GM19467 (cell line): ENCODE measurements around the gene HID1.
"Not testable (repeated sequence)": the region's sequence is repeated elsewhere in the genome, so short reads cannot be mapped to it uniquely, and the experiment has no call there.

ENCODE experiments used
- ATAC-seq: cut with Tn5 transposase; IDR thresholded peaks from one replicate; pipeline ENCODE4 v1.9.1; 2021; ENCODE audit warnings: mild to moderate bottlenecking, moderate library complexity; ENCODE audit not compliant: unreplicated experiment

Gene HID1

DNA sequence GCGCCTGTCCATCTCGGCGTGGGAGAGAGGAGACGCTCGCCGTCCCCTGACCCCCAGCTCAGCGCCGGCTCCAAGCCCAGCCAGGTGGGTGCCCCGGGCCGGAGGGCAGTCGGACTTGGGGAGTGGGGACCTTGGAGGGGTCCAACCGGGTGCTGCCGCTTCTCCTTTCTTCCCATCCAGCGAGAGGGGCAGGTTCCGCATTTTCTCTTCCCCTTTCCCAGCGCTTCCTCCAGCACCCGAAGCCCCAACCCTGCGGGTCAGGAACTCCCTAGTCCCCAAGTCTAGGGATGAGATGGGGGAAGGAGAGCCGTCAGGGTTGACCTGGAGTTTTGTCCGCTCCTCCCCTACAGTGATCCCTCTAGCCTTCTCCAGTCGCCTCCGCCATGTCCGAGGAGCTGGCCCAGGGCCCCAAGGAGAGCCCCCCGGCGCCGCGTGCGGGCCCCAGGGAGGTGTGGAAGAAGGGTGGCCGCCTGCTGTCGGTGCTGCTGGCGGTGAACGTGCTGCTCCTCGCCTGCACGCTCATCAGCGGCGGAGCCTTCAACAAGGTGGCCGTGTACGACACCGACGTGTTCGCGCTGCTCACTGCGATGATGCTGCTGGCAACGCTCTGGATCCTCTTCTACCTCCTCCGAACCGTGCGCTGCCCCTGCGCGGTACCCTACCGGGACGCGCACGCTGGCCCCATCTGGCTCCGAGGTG, 48.2 kb downstream of the HID1 start, which contains the start of gene OTOP2:
TSS of gene OTOP2 (plus strand) at position 24 of the 699 bp plus-strand sequence. CDS start at position 384, 360 bp downstream.
- ATAC-seq, result no peak

DNA sequence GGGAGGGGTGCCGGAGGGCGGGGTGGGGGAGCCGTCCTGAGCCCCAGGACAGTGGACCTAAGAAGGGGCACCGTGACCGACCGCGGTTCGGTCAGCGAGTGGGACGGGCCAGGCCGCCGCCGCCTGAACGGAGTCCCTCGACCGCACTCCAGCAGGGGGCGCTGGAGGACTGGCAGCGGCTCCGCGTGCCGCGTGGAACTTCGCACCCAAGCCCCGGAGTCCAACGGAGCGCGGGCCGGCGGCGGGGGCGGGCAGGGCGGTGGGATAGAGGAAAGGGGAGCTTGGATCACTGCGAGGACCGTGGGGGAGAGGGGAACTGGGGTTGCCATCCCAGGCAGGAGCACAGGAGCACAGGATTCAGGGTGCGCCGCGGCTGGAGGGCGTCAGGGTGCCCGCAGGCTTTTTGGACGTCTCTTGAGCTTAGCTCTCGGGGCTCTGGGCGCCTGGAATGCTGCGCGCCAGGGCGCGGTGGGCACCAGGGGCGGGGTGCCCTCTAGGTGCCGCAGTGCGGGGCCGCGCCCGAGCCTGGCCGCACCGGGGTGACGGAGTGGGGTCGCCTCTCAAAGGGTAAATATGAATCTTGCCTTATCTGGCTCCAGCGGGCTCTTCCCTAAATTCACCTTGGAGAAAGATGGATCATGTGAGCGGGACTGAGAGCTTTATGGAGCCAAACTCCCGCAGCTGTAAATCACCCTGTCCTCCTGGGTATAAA, 48.9 kb downstream of the HID1 start:
- ATAC-seq, result no peak

DNA sequence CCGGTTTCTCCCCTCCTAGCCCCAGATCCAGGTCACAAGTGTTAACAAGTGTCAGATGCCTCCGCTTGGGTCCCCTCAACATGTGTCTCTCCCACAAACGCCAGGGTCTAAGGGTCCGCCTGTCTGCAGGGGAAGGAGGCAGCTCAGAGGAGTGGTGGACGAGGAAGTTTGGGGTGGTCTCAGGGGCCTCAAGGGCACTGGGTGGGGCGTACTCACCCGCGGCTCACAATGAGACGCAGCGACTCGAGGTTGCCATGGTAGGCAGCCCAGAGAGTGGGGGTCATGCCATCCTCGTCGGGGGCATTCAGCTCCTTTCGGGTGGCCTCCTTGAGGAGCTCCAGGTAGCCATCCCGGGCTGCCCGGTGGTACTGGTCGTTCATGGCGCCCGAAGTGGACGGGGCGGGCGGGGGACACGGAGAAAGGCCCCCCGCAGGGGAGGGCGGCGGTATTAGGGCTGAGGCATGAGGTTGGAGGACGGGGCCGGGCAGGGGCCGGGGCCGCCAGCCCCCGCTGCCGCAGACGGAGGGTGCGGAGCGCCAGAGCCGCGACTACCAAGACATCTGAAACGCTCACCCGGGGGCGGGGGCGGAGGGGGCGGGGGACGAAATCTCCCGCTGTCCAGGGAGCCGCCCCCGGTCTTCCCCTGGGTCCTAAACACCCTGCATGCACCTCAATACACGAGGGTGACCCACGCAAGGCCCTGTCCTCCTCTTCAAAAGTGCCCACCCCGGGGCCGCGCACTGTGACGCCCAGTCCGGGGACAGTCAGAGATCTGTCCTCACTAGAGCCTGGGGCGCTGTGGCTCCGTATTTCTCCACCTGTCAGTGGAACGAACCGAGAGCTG, 49.6 kb downstream of the HID1 start, which contains the start of gene USH1G:
TSS of gene USH1G (minus strand) at position 562 of the 844 bp plus-strand sequence. CDS start at position 380, 182 bp downstream.
- no peak for ATAC-seq

DNA sequence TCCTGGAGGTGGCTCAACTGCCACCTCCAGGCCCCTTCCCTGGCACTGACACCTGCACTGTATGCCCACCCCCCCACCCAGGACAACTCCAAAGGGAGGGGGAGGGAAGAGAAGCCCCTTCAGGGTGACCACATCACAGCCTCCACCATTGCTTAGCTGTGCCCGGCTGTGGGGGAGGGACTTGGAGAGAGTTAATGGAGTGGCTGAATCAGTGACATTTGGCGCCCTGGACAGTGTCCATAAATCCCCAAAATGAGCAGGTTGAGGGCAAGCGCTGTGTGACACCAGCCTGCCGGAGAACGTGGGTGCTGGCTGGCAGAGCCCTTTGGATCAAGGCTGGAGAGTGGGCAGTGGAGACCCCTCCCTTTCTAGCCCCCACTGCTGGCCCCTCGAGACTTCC, 50.4 kb downstream of the HID1 start:
- ATAC-seq, result no peak

DNA sequence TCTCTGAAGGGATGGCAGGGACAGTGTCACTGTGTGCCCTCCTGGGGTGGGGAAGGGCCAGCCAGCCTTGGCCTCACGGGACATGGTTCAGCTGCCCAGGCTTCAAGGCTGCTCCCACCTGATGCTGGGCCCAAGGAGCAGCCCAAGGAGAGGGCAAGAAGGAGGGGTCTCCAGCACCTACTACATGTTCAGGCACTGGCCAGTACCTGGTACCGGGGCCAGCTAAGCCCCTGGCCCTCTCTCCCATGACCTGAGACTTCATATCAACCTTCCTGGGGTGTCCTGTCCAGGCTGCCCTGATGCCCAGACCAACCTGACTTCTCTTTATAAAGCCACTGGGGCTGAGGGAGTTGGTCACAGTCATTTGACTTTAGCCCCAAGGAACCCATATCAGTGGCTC, 50.8 kb downstream of the HID1 start:
- no peak for ATAC-seq

DNA sequence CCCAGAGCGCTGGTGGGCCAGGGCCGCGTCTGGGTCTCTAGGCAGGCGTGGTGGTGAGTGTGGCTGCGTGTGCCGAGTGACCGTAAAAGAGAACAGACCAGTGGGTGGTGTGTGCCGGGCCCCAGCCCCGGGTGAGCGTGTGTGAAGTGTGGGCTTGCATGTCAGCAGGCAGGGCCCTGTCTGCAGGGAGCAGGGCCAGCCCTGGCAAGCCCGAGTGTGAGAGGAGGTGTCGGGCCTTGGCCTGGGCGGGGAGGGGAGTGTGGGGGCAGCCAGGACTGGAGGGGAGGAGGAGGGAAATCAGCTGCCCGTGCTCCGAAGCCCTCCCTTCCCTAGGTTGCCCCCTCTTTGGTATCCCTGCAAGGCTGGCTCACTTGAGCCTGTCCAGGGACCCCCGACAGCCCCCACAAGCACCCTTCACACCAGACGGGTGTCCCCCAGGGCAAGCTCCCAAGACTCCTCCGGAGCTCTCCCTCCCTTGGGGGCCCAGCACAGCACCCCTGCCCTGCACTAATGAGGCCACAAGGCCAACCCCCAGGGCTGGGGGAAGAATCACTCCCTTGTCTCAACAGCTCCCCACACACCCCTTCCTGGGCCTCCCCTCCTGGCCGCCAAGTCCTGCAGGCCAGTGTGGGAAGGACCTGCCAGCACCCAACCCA, 51.4 kb downstream of the HID1 start:
- ATAC-seq, result no peak

DNA sequence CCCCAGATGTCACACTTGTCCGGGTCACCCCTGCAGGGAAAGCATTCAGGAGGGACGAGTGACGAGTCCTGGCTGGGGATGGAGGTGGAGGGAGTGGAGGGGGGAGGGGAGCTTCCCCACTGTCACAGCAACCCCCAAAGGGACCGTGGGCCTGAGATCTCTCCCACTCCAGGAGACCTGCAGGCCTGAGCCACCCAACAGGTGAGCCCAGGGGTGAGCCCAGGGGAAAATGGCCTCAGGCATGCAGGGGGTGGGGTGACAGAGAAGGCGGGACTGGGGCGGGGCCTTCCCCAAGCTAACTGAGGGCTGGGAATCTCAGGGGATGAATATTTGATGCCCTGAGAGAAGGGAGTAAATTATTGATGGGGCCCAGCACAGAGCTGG, 51.9 kb downstream of the HID1 start:
- no peak for ATAC-seq

DNA sequence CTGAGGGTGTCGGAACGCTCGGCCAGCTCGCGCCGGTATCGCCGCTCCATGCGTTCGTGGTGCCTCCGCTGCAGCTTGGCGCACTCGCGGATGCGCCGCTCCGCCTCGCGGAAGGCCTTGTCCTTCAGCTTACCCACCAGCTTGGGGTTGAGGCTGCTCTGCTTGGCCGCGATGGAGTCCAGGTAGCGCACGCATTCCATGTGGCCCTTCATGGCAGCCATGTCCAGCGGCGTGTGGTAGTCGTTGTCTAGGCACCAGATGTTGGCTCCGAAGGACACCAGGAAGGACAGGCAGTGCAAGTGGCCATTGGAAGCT, 52.3 kb downstream of the HID1 start:
- no peak for ATAC-seq

DNA sequence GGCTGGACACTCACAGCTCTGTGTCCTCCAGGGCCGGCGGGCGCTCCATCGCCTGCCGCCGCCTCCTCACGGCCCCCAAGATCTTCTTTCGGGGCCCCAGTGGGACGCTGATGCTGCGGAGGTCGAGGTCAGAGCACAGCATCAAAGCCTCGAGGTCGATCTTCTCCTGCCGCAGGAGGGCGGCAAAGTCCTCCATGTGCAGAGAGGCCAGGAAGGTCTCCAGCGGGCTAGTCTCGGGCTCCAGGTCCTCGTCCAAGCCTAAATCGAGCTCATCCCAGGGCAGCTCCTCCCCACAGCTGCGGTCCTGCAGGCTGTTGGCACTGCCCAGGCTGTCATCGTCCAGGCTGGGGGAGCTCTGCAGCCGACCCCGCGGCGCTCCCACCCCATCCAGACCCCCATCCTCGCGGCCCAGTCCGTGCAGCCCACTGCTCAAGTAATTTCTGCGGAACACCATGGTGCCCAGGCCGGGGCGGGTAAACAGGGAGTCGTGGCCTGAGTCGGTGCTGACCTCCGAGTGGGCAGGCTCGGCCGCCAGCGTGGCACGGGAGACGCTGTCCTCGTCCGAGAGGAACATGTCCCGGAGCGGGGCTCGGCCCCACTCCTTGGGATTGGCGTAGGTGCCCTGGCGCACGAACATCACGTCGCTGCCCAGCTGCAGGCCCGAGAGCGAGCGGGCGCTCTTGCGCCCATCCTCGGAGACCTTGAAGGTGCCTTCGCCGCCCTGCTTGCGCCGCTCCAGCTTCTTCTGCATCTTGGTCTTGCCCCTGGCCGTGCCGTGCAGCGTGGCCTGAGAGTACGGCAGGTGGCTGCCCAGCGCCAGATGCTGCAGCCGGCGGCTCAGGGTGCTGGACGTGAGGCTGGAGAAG, 52.9 kb downstream of the HID1 start:
- ATAC-seq, result no peak

DNA sequence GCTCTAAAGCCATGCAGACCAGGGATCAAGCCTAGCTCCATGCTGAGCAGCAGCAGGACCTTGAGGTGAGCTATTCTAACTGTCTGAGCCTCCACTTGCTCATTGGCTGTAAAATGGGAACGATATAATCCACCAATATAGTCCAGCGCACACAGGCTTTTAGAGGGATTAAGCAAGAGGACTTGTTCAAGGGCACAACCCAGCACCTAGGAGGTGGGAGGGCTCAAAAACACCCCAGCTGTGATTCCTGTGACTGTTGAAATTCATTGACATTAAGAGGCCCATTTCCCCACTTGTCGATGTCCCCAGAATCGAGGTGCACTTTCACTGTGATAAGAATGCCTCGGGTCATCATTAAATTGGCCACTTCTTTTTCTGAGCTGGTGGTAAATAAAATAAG, 53.7 kb downstream of the HID1 start:
- ATAC-seq, result no peak

DNA sequence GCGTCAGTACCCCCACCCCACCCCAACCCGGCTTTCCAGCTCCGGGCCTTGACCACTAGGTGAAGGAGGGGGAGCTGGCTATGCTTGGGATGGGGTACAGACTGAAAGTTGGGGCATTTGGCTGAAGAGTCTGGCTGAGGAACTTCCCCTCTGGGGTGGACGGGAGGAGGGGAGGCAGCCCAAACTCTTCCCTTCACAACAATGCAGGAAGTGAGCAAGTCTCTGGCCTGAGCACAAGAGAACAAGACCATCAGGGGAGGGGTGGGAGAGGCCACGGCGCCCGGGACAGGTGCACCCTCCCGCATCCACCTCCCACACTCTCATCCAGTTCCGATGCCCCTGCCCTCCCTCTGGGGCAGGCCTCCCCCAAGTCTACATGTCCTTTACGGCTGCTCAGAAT, 55.1 kb downstream of the HID1 start:
- no peak for ATAC-seq

DNA sequence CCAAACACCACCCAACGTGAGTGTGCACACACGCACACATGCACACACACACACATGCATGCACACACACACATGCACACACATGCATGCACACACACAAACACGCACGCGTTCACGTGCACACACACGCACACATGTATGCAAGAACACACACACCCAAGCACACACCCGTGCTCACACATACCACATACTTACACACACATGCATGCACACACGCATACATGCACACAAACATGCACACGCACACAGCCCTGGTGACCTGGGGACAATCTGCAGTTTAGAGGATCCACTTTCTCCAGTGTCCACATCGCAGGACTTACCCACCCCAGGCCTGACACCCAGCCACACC, 55.7 kb downstream of the HID1 start:
- ATAC-seq, result no peak

DNA sequence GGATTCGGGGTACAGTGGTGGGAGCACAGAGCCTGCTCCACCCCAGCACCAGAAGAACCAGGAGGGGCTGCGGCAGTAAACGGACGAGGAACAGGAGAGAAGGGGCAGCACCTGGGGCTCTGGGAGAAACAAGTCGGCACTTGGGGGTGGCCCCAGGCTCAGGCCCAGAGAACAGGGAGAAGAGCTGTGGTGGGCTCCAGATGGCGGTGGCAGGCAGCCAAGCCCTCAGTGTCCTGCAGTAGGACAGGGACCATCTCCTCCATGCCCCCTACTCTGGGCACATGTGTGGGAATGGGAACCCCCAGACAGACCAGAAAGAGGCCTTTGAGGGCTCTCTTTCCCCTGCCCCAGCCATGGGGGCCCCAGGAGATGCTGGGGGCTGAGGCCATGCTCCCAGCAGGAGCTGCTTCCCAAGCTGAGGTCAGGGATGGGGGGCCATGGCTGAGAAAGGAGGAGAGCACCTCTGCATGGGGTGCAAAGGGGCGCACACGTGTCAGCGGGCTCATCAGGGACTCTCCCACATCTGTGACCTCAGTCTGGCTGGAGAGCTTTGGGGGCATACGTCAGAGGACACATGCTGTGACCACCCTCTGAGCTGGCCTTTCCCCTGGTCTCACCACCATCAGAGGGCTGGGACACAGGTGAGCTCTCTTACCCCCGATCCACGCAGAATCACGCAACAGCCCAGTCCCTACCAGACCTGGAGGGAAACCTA, 56.3 kb downstream of the HID1 start:
- ATAC-seq, result no peak

DNA sequence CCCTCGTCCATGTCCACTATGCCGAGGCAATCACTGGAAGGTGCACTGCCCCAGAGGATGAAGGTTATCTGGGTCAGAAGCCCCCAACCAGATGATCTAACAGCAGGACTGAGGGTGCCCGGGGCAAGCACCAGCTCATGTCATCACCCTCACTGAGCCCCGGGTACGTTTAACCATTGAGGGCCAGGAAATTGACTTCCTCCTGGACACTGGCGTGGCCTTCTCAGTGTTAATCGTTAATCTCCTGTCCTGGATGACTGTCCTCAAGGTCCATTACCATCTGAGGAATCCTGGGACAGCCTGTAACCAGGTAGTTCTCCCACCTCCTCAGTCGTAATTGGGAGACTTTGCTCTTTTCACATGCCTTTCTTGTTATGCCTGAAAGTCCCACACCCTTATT, 61.1 kb downstream of the HID1 start:
- ATAC-seq, result not testable (repeated sequence)

DNA sequence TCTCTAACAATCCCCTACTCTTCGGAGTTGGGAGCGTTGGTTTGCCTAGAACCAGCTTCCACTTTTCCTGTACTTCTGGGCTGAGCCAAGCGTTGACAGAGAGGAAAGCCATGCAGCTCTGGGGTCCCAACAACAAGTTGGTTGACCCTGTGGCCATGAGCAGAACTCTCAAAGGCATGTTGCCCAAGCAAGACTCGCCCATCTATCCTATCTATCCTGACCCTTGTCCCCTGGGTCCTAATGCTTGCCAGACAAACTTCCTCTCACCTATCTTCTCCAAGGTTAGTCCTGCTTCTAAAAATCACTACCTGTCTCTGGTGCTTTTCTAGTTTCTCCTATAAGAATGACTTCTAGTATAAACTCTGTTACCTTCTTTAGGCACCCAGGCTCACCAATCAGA, 63.5 kb downstream of the HID1 start:
- ATAC-seq, result not testable (repeated sequence)

DNA sequence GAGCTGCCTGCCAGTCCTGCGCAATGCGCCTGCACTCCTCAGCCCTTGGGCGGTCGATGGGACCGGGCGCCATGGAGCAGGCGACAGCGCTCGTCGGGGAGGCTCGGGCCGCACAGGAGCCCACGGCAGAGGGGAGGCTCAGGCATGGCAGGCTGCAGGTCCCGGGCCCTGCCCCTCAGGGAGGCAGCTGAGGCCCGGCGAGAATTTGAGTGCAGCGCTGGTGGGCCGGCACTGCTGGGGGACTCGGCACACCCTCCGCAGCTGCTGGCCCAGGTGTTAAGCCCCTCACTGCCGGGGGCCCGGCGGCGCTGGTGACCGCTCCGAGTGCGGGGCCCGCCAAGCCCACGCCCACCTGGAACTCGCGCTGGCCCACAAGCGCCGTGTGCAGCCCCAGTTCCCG, 65.5 kb downstream of the HID1 start:
- ATAC-seq, result no peak

DNA sequence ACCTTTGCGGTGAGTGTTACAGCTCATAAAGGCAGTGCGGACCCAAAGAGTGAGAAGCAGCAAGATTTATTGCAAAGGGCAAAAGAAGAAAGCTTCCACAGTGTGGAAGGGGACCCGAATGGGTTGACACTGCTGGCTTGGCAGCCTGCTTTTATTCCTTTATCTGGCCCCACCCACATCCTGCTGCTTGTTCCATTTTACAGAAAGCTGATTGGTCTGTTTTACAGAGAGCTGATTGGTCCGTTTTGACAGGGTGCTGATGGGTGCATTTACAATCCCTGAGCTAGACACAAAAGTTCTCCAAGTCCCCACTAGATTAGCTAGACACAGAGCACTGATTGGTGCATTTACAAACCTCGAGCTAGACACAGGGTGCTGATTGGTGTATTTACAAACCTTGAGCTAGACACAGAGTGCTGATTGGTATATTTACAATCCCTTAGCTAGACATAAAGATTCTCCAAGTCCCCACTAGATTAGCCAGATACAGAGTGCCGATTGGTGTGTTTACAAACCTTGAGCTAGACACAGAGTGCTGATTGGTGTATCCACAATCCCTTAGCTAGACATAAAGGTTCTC, 66.3 kb downstream of the HID1 start:
- not testable (repeated sequence) for ATAC-seq

DNA sequence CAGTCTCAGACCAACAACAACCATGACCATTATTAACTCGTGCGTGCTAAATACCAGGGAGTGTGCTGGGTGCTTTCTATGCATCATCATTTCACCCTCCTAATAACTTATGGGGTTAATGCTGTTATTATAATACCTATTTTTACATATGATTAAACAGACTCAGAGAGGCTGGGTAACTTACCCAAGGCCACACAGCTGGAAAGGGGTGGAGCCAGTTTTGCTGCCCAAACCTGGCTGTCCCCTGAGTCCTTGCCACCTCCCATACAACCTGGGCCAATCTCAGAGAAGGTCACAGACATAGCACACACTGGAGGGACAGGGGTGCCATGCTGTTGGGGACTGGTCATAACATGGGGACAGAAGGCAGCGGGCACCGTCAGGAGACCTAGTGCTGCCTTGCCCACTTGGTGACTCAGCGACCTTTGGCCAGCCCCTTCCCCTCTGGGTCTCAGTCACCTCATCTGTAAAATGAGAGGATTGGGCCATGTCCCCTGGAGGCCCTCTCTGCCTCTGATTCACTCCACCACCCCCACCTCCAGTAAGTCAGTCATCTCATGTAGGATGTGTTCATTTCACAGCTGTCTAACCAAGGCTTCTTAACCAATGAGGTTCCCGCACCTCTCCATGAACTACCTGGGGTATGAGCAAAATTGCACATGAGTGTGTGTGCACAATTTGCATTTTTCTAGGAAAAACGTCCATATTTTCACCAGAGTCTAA, 67.7 kb downstream of the HID1 start:
- no peak for ATAC-seq

DNA sequence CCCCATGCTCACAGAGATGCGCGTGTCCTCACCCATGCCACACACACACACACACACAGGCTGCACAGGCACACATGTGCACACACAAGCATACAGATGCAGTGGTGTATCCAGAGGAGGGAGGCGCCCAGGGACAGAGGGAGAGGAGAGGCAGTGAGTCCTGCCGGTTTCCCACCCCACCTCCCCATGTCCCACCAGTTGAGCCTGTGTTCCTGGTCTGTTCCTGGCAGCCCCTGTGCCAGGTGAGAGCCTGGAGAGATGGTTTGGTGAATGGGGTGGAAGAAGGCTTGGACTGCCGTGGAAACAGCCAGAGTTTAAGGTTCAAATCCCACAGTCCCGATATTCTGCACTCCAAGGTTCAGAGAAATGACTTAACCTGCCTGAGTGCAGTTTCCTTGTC, 68.9 kb downstream of the HID1 start:
- ATAC-seq, result no peak
